Activated T-cell treated with anti-CD3 and anti-CD28 coated beads for 48 hours (primary cell): Measurements from ENCODE around the gene DUSP16.
A peak's percentile ranks its signal among the peaks of the same experiment; 100 is the strongest.
"Not testable (repeated sequence)": the region's sequence is repeated elsewhere in the genome, so short reads cannot be mapped to it uniquely, and the experiment has no call there.

Source experiments
- DNase-seq: peaks from one replicate; pipeline ENCODE4 v3.0.0-alpha.2; 2020; ENCODE audit warnings: low read depth

DUSP16 gene

GRCh38 chr12:12498210-12498609, 64.5 kb downstream of the DUSP16 start:
- no peak for DNase-seq

GRCh38 chr12:12495536-12495935, 67.1 kb downstream of the DUSP16 start:
- no peak for DNase-seq

- DNase-seq: no peak
Observed at GRCh38 chr12:12492547-12492946, 70.1 kb downstream of the DUSP16 start.

- DNase-seq: no peak
Observed at GRCh38 chr12:12491606-12492005, 71.1 kb downstream of the DUSP16 start.

- DNase-seq: no peak
Observed at GRCh38 chr12:12488823-12489550, 73.7 kb downstream of the DUSP16 start.

GRCh38 chr12:12488296-12488695, 74.4 kb downstream of the DUSP16 start:
- DNase-seq: no peak

GRCh38 chr12:12487490-12487889, 75.2 kb downstream of the DUSP16 start:
- no peak for DNase-seq

GRCh38 chr12:12486661-12487240, 75.9 kb downstream of the DUSP16 start:
- DNase-seq: no peak

GRCh38 chr12:12483438-12483837, 79.2 kb downstream of the DUSP16 start:
- DNase-seq: no peak

GRCh38 chr12:12482959-12483358, 79.7 kb downstream of the DUSP16 start:
- no peak for DNase-seq

GRCh38 chr12:12482150-12482761, 80.4 kb downstream of the DUSP16 start:
- no peak for DNase-seq

GRCh38 chr12:12481631-12482030, 81.0 kb downstream of the DUSP16 start:
- DNase-seq: no peak

- no peak for DNase-seq
Observed at GRCh38 chr12:12480074-12480473, 82.6 kb downstream of the DUSP16 start.

GRCh38 chr12:12477532-12477890, 85.2 kb downstream of the DUSP16 start:
- no peak for DNase-seq

GRCh38 chr12:12476857-12477531, 85.7 kb downstream of the DUSP16 start:
- DNase-seq: no peak

- no peak for DNase-seq
Observed at GRCh38 chr12:12474931-12475795, 87.5 kb downstream of the DUSP16 start.

GRCh38 chr12:12474471-12474928, 88.2 kb downstream of the DUSP16 start:
- peak; percentile 40 for DNase-seq

GRCh38 chr12:12473223-12473622, 89.4 kb downstream of the DUSP16 start:
- no peak for DNase-seq

- not testable (repeated sequence) for DNase-seq
Observed at GRCh38 chr12:12471982-12472961, 90.4 kb downstream of the DUSP16 start.

- no peak for DNase-seq
Observed at GRCh38 chr12:12470751-12471306, 91.8 kb downstream of the DUSP16 start.
